KOPT-K1 (cell line): ENCODE measurements around the gene RNF187.
"Not testable (repeated sequence)": the region's sequence is repeated elsewhere in the genome, so short reads cannot be mapped to it uniquely, and the experiment has no call there.

Experiments used
- H3K27ac ChIP-seq: fragments of 200-600 bp; sonication (generic); 2 replicates; pipeline ENCODE4 v1.5.1; 2016; ENCODE audit warnings: antibody characterized with exemption, mild to moderate bottlenecking, low read depth, low read length; ENCODE audit not compliant: poor library complexity, severe bottlenecking
- H3K36me3 ChIP-seq: fragments of 200-600 bp; sonication (generic); 2 replicates; pipeline ENCODE4 v1.5.1; 2017; ENCODE audit warnings: antibody characterized with exemption, mild to moderate bottlenecking, low read length, moderate library complexity; ENCODE audit not compliant: insufficient read depth
- H3K9me3 ChIP-seq: fragments of 200-600 bp; sonication (generic); 2 replicates; pipeline ENCODE4 v1.5.1; 2017; ENCODE audit warnings: antibody characterized with exemption, low read length, mild to moderate bottlenecking; ENCODE audit not compliant: insufficient read depth, poor library complexity, severe bottlenecking

The RNF187 gene

GRCh38 chr1:228490120-228491078, 3.2 kb downstream of the RNF187 start:
- Histone ChIP-seq H3K36me3 (peaks cover 59% of the 10 kb centered on the region), H3K27ac (no peak overlapping the region), H3K9me3 (no peaks in the 10 kb centered on the region)

- no peak overlapping the region for H3K27ac ChIP-seq
- H3K36me3 ChIP-seq, result peaks cover 79% of the 10 kb centered on the region
- H3K9me3 ChIP-seq, result no peaks in the 10 kb centered on the region
These were observed 6.2 kb downstream of the RNF187 start for GRCh38 chr1:228493141-228494043.

DNA sequence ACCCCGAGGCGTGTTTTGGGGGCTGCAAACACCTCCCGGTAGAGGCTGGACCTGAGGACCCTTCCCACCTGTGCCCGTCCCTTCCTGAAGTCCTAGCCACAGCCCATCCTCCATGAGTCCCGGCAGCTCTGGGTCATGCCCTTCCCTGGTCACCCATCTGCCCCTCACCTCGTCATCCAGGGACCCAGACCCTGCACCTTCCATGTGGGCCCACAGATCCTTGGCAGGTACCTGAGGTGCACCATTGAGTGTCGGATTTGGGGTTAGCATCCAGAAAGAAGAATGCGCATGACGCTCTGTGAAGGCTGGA, 6.8 kb downstream of the RNF187 start:
- Histone ChIP-seq H3K9me3 (no peaks in the 10 kb centered on the region), H3K27ac (no peak overlapping the region), H3K36me3 (peaks cover 79% of the 10 kb centered on the region)

- Histone ChIP-seq H3K36me3 (peaks cover 77% of the 10 kb centered on the region), H3K9me3 (no peaks in the 10 kb centered on the region), H3K27ac (no peak overlapping the region)
These were observed 7.2 kb downstream of the RNF187 start for GRCh38 chr1:228494391-228494790.

DNA sequence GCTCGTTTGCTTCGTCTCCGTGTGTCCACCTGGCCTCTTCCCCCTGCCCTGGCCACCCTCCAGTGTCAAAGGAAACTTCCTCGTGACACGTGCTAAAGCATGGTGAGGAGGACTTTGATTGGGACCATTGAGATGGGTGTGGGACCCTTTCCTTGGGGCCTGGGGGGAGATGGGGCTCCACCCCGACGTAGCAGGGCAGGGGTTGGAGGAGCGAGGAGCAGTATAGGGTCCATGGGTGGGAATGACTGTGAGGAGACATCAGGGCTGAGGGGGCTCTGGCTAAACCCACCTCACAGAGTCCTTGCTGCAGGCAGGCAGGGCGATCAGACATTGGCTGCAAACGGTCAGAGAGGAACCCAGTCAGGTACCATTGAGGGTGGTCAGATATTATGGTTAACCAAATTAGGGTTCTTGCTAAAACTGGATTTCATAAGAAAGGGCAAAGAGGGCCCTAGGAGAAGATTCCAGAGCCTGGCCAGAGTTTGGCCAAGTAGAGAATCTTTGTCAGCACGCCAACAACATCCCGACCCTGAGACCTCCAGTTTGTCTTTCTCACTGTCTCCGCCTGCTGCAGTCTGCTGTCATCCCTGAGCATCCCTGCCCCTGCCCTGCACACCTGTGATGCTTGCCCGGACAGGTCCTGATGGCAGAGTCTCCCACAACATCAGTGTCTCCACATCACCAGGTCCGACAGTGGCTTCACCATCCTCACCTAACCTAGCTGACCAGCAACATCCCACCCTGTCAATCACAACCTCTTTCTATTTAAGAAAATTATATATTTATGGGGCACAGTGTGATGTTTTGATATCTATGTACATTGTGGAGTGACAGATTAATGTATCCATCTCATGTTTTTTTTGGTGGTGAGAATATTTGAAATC, 8.0 kb downstream of the RNF187 start:
- H3K27ac ChIP-seq, result no peak overlapping the region

GRCh38 chr1:228496084-228496483, 8.9 kb downstream of the RNF187 start:
- Histone ChIP-seq H3K36me3 (peaks cover 60% of the 10 kb centered on the region), H3K27ac (no peak overlapping the region), H3K9me3 (no peaks in the 10 kb centered on the region)

More for the DNA sequence above, 8.0 kb downstream of the RNF187 start:
- Histone ChIP-seq H3K36me3 (peaks cover 69% of the 10 kb centered on the region), H3K9me3 (no peaks in the 10 kb centered on the region)

- no peaks in the 10 kb centered on the region for H3K9me3 ChIP-seq
- peaks cover 57% of the 10 kb centered on the region for H3K36me3 ChIP-seq
- no peak overlapping the region for H3K27ac ChIP-seq
These were observed 9.3 kb downstream of the RNF187 start for GRCh38 chr1:228496494-228496893.

GRCh38 chr1:228497206-228497605, 10.0 kb downstream of the RNF187 start:
- H3K9me3 ChIP-seq, result no peaks in the 10 kb centered on the region
- H3K36me3 ChIP-seq, result peaks cover 50% of the 10 kb centered on the region
- no peak overlapping the region for H3K27ac ChIP-seq

DNA sequence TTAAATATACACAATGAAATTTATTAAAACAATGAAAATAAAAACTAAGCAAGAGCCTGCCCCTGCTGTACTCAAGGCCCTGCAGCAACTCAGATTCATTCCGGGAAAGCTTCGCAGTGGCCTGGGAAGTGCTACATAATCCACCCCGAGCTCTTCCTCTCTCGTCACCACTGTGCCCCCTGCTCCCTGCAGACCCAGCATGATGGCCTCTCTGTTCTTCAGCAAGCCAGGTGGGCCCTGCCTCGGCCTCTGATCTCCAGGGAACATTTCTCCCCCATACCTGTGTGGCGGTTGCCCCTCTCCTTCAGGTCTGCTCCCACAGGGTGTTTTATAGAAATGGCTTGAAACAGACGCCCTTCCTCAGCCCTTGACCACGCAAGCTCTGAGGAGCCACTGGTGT, 10.6 kb downstream of the RNF187 start:
- Histone ChIP-seq H3K9me3 (no peaks in the 10 kb centered on the region), H3K36me3 (peaks cover 46% of the 10 kb centered on the region), H3K27ac (no peak overlapping the region)

- Histone ChIP-seq H3K36me3 (peaks cover 22% of the 10 kb centered on the region; the same call in 1 of the 2 replicates), H3K9me3 (no peaks in the 10 kb centered on the region), H3K27ac (no peak overlapping the region)
These were observed 13.1 kb downstream of the RNF187 start for GRCh38 chr1:228500143-228500734.

DNA sequence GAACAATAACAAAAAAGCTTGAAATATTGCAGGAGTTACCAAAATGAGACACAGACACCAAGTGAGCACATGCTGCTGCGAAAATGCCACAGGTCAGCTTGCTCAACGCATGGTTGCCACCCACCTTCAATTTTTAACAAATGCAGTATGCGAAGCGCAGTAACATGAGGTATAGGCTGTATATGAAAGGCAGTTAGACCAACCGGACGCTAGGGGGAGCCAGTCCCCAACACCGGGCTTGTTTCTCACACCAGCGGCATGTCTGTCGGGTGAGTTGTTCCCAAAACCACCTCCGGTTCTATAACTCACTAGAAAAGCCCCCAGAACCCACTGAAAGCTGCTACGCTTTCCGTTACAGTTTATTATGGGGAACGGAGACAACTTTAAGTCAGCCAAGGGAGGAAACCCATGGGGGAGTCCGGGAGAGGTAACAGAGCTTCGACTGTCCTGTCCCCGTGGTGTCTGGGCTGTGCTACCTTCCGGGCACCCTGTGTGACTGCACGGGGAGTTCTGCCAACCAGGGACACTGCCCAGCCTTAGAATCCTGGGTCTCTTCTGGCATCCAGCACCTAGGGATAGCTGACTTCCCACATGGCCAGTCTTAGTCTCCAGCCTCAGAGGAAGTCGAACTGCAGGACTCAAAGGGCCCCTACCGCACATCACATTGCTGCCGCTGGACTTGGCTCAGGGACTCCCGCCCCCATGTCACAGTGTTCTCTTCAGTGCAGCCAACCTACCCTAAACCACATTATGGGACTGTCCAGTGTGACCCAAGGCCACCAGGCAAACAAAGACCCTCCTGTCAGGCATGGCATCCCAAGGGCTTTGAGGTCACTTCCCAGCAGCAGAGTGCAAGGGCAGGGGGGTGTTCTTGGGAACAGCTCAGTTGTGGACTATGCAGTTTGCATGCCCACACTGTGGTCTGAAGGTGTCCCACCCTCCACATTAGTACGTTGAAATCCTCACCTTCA, 14.0 kb downstream of the RNF187 start:
- peaks cover 13% of the 10 kb centered on the region; the same call in 1 of the 2 replicates for H3K36me3 ChIP-seq
- no peaks in the 10 kb centered on the region for H3K9me3 ChIP-seq
- no peak overlapping the region for H3K27ac ChIP-seq

GRCh38 chr1:228502522-228502921, 15.3 kb downstream of the RNF187 start:
- Histone ChIP-seq H3K27ac (no peak overlapping the region), H3K9me3 (no peaks in the 10 kb centered on the region), H3K36me3 (peaks cover 4% of the 10 kb centered on the region; the same call in 1 of the 2 replicates)

DNA sequence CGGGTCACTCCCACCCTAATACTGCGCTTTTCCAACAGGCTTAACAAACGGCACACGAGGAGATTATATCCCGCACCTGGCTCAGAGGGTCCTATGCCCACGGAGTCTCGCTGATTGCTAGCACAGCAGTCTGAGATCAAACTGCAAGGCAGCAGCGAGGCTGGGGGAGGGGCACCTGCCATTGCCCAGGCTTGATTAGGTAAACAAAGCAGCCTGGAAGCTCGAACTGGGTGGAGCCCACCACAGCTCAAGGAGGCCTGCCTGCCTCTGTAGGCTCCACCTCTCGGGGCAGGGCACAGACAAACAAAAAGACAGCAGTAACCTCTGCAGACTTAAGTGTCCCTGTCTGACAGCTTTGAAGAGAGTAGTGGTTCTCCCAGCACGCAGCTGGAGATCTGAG, 18.8 kb downstream of the RNF187 start:
- H3K9me3 ChIP-seq, H3K27ac ChIP-seq, H3K36me3 ChIP-seq: not testable (repeated sequence)
